Ovary (tissue), 3 donors: ENCODE results near the gene CELA1.

ENCODE experiments used
- CTCF ChIP-seq, 3 donors: fragments of 450-650 bp in 2 of 3; fragments of 200-600 bp in 1 of 3; IDR thresholded peaks; one replicate each; pipeline versions ENCODE4 v1.5.1 to v1.8.0; 2016 to 2022; ENCODE audit warnings: antibody characterized with exemption in 3 of 3, mild to moderate bottlenecking in 1 of 3
- POLR2A ChIP-seq: fragments of 450-650 bp; IDR thresholded peaks from one replicate; pipeline ENCODE4 v1.6.1; 2017; ENCODE audit warnings: antibody characterized with exemption, mild to moderate bottlenecking, moderate library complexity
- donor health status: DM: no; HTN: no; CAD: no.

GRCh38 chr12:51365276-51365675, 18.8 kb upstream of the CELA1 start:
- TF ChIP-seq CTCF (IDR thresholded peaks at IDR 0.05) = no peak
- TF ChIP-seq POLR2A = no peak
